ENCODE data around the gene HELZ.
"Not testable (repeated sequence)": the region's sequence is repeated elsewhere in the genome, so short reads cannot be mapped to it uniquely, and the experiment has no call there.

DNA sequence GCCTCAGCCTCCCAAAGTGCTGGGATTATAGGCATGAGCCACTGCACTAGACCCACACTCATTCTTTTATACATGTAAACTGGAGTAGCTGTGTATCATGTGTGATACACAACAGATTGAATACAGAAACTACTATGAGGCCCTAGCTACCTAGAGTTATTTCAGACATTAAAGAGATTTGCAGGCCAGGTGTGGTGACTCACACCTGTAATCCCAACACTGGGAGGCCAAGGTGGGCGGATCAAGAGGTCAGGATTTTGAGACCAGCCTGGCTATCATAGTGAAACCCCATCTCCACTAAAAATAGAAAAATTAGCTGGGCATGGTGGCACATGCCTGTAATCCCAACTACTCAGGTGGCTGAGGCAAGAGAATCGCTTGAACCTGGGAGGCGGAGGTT is 41.8 kb upstream of the HELZ start:
- TF ChIP-seq CTCF, POLR2A (IDR thresholded peaks at IDR 0.05): not testable (repeated sequence)

Measured in ovary (tissue), 3 donors.